SK-N-DZ (cell line): ENCODE results near the gene GALNTL6.

Experiments used
- DNase-seq: peaks from one replicate; pipeline ENCODE4 v3.0.0-alpha.2; 2015; ENCODE audit warnings: low spot score

GALNTL6 gene

DNA sequence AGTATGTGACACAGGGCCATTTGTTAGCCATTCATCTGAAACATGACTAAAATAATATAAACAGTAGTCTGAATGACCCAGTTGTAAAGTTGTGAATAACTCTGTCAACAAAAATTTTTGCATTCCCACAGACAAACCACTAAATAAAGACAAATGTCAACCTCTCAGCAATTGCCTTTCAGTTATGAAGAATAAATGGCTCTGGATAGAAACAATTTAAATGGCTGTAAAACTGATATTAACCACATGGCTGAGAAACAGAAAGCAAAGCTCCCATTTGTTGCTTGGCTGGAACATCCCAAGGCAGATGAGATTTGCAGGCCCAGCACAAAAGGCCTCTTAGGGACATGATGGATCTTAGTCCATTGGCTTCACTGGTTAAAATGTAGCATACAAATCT, 296.3 kb downstream of the GALNTL6 start:
- DNase-seq, result no peak

DNA sequence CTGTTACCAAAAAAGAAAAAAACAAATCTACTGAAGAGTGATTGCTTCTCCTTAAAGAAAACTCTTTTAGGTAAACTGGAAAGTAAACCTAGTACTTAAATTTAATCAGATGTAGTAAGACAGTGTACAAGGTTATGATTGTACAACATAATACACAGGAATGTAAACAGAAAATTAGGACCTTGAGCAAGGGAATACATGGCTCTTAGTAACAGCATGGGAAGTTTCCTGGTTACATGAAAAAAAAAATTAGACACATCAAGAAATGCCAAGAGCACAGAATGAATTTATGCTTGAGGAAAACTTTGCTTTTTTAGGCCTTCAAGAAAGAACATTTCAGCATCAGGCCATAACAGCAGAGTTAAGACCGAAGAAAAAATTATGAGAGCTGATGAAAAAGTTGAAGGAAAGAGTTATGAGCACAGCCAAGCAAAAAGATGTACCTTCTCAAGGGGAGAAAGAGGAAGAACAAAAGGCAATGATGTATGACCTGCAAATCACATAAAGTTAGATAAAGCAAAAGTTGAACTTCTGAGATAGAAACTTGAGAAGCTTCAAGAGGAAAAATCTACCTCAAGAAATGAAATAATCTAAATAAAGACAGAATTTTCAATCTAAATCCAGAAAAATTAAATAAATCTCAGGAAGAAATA, 311.6 kb downstream of the GALNTL6 start:
- DNase-seq, result no peak

DNA sequence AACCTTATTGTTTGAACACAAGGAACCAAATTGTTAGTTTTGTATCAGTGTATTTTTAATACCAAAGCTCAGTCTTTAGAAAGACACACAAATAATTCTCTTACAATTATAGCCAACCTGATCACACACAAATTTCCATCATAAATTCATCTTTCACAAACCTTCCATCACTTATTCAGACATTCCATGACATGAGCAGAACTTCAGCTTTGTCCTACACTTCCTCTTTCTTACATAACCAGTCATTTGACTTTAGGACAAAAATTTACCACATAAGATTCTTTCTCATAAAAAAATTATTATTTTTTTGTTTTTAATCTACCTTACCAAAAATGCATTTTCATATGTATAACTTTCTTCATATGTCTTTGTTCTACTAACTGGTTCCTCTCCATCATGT, 312.2 kb downstream of the GALNTL6 start:
- DNase-seq, result no peak

DNA sequence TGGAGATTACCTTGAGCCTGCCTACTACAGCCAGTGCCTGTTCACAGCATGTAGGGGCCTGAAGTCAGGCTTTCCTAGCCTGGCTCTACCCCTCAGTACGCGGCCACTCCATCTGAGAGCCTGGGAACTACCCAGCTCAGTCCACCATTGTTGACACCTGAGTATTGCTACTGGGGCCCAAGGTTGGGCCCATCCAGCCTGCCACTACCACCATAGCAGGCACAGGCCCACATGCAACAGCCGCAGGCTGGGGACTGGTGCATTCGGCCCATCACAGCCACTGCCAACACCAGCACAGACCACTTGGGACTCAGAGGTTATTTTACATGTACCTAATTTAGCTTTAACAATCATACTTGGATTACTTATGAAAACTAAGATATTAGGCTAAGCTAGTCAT, 314.0 kb downstream of the GALNTL6 start:
- no peak for DNase-seq

DNA sequence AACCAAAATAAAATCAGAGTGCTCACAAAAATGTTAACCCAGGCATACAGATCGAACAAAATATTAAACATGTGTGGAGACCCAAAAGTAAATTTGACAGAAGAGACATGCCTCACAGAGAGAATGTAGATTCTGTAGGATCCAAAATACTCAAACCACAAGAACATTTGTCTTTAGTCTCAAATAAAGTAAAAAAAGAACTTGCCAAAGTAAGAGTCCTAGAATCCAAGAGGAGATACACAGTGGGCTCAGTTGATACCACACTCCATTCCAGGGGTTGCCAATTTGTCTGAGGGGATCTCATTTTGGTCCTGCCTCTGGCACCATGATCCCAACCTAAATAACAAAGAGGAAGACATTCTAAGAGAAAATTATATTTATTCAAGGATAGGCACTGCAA, 316.4 kb downstream of the GALNTL6 start:
- no peak for DNase-seq

DNA sequence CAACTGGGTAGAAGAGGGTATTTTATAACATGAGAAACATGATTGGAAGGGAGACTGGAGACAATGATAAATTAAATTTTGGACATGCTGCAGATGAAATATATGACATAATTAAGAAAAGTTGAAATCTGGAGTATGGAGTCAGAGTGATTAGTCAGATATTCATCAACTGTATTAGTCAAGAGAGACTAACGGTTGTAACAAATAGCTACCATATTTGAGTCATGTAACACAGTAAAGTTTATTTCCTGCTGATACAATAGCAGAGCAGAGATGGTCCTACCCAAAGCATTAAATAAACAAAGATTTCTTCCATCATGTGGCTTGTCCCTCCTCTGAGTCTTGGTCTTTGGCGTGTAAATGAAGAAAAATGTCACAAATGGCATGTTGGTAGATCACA, 321.3 kb downstream of the GALNTL6 start:
- DNase-seq, result no peak

DNA sequence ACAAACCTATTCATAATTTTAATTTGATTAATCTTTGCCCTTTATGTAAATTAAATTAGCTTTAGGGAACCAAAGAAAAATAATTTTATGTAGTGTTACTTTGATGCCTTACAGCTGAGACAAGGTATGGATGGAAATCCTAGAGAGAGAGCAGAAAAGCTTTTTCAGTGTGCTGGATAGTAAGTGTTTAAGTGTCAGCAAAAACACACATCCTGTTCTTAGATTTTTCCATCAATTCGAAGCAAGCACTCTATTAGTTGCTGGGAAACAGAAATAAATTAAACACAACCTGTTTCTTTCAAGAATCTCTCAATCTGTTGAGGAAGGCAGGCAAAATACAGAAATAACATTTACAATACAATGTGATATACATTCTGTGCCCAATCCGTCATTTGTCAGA, 327.8 kb downstream of the GALNTL6 start:
- DNase-seq, result no peak

DNA sequence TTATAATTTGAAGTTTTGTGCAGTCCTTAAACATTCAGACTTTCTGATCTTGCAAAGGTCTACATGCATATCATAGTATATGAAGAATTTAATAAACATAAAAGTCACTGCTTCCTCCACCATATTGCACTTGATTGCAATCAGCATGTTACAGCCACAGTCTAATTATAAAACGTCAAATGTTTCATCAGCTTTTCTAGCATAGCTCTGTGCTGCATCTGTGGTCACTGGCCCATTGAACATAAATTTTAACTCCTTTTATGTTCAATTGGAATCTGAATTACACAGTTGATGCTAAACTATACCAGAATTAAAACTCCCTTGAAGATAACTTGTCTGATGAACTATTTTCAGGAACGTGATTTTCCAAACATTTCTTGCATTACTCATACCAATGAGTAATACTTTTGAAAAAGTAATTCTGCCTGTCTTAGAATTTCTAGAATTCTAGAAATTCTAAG, 329.1 kb downstream of the GALNTL6 start:
- DNase-seq, result no peak

DNA sequence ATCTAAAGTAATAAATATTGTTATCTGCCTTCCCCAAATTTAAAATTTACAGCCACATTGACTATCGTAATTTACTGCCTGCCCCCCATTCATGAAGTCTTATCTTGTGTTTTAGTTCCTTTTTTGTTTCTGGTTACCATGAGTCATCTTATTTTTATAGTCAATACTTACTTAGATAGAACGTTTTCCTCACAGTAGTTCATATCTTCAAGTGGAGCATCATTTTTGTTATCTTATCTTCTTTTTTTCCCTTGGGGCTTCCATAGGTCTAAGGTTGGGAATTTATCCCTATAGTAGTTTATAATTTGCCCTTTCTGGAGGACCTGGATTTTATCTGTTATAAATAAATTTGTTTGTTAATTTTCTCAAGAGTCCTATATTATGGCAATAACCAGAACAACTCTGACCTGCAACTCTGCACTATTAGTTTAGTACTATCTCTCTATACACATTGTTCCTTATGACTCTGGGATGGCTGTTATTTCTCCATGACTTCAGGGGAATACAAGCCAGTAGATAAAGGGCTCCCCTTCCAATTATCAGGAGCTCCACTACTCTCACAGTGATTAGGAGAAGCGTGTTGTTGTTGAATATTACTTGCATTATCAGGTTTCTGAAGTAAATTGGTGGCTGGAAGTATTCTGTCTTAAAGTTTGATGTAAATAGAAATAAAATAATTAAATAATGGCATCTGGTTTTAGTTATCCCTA, 330.6 kb downstream of the GALNTL6 start:
- peak; percentile 11 for DNase-seq

DNA sequence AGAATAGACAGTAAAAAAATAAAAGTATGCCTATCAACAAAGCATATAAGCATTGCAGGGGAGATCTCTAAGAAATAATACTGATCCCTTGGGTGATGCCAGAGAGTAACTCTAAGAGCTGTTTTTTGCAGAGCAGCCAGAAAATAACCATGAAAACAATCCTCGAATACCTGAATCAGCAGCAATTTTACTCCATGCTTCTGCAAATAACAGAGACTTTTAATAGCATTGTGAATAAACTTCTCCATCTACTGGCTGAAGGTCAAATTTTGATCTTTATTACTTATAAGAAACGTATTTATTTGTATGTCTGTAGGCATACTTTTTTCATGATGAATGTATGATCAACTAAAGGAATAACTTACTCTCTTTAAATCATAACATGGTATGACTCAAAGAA, 334.5 kb downstream of the GALNTL6 start:
- no peak for DNase-seq

DNA sequence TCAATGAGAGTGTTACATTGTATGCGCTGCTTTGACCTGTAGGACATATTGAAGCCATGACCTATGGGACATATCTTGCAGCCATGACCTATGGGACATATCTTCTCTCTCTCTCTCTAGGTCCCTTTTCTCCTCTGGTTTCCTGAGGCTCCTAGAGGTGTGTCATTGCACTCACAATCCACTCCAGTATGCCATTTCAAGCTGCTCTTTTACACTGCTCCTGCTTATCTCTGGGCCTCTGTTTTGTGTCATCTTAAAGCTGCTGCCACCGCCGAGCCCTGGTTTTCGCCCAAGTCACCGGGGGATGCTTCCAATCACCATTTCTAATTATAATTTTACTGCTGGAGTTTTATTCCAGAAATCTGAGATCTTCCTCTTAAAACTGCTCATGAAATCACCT, 336.1 kb downstream of the GALNTL6 start:
- peak; percentile 16 for DNase-seq

DNA sequence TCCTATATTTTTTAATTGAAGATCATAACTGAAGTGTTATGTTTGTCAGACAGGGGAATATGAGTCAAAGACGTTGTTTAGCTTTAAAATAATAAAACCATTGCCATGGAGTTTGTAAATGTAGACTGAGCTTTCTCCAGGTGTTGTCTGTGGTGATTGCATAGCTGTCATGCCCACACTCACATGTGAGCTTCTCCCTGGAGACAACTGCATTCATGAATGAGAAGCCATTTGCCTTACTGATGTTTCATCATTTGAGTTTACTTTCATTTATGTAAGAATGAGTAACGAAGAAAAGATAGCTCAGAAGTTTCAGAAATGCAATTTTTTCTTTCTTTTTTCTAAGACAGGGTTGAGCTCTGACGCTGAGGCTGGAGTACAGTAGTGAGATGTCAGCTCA, 339.1 kb downstream of the GALNTL6 start:
- DNase-seq, result no peak

DNA sequence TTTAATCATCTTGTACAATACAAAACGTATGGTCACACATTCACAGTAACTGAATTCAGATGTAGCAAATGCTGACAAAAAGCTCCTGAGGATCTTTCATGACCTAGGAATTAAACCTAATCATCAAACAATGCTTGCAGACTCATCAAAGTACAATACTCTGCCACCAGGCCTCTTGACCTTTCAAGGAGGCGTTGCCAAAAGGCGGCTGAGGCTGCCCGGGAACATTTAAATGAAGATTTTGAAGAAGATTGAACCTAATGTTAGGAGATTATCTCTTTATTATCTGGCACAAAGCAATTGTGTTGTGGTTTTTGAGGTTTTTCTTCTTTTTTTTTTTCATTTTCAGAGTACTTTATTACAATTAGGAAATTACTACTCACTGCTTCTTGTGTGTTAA, 340.5 kb downstream of the GALNTL6 start:
- DNase-seq, result no peak

DNA sequence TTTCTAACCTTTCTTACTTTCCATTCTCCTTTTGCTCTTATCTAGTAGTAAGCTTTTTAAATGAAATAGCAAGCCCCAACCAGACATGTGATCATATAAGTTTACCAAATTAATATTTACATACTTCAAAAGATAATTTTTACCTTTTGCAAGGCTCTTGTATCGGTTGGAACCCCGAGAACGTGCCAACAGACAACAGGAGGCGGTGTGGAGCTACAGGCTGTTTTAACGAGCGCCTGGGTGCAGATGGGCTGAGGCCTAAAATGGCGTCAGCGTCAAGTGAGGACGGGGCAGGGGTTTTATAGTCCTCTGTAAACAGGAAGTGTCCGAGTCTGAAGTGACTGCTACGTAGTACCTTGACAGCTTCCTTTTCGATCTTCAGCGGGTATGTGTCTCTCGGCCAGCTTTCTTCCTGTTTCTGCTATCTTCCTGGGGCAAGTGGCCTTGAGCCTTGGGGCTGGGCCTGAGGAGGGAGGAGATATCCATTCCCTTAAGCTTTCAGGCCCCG, 342.7 kb downstream of the GALNTL6 start:
- no peak for DNase-seq

DNA sequence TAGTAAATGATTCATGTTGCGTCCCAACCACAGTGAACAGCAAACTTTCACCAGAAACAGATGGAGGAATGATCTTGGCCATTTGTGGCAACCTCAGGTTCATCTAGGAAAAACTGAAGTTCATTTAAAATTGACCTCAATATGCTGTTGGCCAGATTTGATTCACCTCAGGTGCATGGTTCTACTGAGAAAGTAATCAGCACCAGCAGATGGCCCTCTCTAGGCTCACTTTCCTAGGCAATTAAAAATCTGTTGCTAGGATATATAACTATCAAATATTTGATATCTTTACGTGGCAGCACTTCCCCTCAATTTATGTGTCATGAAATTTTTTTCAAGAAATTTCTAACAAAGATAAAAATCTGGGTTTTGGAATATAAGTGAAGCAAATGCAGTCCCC, 344.7 kb downstream of the GALNTL6 start:
- DNase-seq, result no peak

DNA sequence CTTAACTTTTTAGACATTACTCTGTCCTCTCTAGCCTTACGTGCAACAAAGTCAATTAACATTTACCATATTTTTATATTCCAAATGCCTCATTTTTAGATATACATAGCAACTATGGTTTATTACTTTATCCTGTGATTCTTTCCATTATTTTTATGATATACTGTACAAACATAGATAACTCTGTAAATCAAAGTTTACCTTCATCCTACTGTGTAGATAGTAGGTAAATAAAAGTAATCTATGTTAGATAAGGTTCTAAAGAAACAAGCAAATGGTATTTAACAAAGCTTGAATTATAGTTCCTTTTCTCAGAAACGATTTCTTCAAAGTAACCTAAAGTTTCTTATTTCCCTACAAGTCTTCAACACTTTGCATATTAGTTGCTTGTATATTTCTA, 350.0 kb downstream of the GALNTL6 start:
- no peak for DNase-seq

DNA sequence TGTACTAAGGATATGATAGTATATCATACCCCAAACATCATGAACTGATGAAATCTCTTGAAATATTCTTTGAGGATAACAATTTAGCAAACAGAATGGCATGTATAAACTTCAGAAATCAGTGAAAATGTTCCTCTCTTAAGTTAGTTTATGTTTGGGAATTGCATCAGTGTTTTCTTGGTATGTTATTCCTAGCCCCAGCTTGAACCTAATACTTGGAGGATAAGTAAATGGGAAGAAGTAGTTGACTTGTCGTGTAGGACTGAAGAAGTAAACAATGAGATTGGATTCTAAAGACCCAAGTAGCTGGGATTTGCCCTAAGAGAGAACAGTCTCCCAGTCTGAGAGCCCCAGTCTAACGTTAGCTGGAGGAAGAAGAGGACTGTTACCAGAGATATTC, 355.7 kb downstream of the GALNTL6 start:
- no peak for DNase-seq

DNA sequence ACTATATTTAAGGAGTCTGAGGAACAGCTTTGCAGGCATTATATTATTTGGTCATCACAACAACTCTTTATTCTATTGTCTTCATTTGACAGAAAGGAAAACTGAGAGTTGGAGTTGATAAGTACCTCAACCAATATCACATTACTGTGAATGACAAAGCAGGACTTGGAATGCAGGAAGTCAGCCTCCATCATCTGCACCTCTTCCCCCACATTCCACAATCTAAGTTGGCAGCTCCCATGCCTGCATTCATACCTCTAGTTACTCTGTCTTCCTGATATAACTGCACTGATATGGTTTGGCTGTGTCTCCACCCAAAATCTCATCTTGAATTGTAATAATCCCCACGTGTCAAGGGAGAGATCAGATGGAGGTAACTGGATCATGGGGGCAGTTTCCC, 356.7 kb downstream of the GALNTL6 start:
- DNase-seq, result no peak

DNA sequence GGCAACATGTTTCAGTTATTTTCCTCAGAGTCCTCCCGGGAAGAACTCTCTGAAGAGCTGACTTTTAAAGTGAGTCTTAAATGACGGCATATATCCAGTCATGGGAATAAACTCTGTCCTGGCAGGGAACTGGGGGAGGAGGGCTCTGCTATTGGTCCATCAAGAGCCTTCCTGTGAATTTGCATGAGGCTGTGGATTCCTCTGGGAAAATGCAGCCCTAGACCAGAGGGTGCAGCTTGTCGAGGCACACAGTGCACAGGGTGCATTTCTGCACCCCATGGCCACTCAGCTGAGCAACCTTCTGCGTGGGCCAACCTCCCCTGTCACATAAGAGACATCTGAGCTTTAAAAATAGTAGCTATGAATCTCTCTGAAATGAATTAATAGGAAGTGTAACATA, 360.0 kb downstream of the GALNTL6 start:
- DNase-seq, result no peak

DNA sequence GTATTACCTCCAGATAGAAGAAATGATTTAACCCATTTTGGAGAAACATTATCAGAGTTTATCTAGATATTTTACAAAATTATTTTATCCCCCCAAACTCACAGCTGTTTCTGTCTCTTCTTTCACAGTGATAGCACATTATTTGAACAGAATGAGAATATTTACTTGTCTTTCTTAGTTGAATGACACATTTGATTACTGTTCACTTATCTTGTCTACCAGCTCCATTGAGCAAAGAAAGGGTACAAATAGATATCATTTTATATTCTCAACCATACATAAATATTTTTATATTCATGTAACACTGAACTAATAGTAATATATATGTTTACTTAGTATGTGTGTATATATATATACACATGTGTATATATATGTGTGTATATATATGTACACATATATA, 364.2 kb downstream of the GALNTL6 start:
- no peak for DNase-seq

DNA sequence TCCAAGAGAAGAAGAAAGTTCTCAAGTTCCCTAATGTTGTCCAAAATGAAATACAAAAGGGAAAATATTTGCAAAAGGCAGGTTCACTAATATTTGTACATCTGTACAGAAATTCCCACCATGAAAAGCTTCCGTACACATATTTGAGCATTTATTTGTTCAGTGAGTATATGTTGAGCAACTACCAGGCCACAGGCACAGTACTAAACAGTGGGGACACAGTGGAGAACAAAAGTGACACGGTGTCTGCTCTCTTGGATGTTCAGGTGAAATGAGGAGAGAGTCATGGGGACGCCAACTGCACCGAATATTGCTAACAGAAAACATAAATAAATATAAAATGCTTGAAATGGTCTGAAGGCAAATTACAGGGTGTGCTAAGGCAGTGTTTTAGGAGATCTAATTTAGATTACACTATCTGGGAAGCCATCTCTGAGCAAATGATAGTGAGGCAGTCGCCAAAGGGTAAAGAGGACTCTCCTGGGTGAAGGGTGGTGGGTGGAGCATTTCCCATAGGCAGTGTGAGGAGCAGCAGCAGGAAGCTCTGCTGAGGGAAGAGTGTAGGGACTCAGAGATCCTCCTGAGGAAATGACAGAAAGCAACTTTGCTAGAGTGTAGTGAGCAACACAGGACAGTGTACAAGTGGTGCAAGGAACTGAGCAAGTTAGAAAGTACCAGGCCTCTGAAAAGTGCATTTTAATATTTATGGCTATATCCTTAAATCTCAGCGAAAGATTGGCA, 375.2 kb downstream of the GALNTL6 start:
- peak; percentile 8 for DNase-seq

DNA sequence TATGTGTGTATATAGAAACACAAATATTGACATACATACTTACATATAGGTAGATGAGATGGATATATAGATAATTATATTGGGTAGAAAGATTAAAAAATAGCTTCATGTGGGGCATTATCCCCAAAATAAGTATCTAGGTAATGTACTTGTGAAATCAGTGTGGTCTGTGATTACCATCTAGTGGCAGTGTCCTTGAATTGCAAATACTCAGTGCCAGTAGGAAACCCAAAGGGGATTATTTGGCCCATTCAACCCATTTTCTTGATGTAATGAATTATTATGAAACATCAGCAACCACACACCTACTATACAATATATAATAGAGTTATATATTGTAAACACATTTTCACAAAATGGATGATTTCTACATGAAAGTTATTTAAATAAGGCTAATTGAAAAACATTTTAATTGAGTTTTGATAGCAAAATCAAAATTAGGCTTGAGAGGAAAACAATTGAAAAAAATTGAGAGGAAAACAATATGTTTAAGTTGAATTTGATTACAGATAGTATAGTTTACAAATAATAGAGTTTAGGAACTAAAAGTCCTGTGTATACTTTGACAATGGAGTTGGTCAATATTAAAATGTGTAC, 389.4 kb downstream of the GALNTL6 start:
- peak; percentile 37 for DNase-seq
